Measurements from ENCODE around the gene EXPH5.
"Not testable (repeated sequence)": the region's sequence is repeated elsewhere in the genome, so short reads cannot be mapped to it uniquely, and the experiment has no call there.

The EXPH5 gene, protein sequence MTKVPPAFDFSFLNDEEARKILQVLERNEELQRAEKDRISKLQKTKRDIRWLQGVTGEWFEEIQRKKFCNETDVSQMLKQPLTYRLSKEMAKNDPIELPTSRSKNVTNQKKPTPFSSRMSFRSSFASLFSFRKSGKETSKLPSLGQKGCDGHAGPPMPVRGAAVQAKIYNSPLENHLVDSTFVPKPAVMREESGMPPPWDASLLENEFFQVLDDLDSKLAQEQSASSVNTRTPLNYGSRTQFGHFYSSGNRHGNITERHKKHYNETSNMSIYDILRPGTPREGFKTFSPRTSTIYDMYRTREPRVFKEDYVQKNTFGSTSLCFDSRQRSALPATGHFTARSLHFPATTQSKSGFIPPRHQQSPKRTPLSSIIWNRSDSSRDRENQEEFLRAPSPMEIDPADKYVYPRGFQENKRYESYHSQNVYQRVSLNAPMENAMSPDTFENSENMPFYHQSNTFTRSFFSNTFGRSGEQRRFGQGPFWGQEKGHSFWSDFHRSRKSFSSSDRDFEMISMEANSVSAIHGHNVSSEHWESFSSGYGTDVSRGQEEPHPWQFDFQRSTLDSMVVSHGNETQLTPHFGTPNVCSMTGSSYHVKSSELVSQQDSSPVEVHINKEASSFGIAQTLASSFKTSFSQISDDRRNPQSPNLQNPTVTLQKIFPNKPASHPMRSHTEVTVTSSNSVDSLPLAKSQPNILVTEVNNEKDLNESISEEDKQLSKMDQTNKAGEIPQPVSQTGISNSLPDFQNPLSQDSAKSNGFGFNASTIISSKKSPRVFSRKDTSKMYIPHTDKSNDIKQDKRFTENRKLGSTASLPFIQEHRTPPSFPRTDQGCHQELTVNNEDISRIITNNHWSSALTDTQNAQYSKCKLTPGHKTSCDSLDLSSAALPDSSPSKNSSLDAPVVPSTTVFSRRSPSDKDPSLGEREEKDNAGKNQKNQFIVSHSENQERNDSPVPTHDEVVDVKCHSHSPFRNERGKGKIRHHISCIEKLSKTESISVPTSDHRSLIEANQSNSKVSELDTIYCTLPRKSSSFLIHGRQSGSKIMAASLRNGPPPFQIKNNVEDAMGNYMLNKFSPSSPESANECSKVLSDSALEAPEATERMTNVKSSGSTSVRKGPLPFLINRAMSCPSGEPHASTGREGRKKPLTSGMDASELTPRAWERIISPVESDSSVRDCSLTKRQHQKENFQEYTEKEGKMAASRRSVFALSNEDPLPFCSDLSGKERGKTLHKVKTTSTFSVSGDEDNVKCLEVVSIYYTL (N-terminal part only)

GRCh38 chr11:108593214-108593922 lies at the start of gene EXPH5:
TSS of gene EXPH5 (minus strand) at chr11:108593768. CDS start at chr11:108593536, 232 bp downstream.
- DNase-seq = peak; percentile 87

- DNase-seq = not testable (repeated sequence)
These were observed 48.2 kb upstream of the EXPH5 start for GRCh38 chr11:108641752-108642151.

GRCh38 chr11:108639146-108639545 lies 45.6 kb upstream of the EXPH5 start:
- DNase-seq = no peak

GRCh38 chr11:108636222-108636621 lies 42.7 kb upstream of the EXPH5 start:
- DNase-seq = no peak

DNA sequence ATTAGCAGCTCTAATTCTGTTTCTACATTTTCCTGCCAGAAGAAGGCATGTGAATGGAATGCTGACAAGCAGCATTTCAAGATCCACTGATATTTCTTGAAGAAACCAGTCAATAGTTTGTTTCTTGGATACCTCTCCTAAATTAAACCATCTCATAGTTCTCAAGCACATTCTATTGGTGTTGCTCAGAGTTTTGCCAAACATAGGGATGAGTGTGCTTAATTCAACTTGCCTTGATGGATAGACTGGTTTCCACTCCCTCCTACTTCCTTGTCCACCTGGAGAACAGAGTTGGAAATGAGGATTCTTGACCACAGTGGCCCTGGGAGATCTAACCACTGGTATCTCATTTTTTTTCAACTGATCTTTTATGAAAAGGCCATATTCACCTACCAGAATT lies 41.5 kb upstream of the EXPH5 start:
- no peak for DNase-seq

DNA sequence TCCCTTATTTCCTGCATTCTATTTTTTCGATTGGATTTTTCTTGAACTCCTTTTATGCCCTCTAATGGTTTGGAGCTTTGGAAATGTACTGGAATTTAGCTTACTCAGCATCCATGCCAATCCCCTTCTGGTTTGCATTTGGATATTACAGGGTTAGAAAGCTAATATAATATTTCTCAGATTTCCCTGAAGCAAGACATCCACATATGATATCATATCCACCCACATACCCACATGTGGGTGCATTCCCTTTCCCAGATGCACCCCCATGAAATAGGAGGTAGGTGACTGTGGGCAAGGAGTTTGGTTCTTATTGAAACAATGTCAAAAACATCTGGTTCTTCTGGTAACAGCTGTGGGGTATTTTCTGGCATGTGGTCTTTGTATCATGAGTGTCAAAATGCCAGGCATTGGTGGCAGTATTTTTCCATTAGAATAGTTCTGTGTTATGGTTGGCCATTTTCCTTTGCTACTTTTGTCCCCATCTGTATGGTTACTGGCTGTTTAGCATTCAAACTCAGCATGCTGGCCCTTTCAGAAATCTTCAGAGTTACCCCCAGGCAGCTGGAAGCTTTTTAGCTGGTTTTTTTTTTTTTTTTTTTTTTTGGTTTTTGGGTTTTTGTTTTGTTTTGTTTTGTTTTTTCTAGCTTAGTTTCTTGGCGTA lies 38.6 kb upstream of the EXPH5 start:
- DNase-seq = no peak

DNA sequence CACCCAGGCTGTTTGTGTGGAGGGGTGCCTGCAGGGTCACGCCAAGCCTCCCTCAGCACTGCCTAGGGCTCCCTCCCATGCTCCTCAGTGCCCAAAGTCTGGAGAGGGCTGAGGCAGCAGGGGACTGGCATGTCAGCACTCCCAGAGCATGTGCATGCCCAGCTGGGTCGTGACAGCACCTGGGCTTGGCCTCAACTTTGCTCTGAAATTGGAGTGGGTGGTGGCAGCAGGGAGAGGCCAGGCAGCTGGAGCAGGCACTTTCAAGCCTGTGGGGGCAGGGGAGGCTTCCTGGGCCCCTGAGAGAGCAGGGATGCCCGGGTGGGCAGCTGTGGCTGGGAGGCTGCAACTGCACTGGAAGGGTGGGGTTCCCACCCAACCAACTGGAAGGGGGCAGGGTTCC lies 35.7 kb upstream of the EXPH5 start:
- DNase-seq = no peak

DNA sequence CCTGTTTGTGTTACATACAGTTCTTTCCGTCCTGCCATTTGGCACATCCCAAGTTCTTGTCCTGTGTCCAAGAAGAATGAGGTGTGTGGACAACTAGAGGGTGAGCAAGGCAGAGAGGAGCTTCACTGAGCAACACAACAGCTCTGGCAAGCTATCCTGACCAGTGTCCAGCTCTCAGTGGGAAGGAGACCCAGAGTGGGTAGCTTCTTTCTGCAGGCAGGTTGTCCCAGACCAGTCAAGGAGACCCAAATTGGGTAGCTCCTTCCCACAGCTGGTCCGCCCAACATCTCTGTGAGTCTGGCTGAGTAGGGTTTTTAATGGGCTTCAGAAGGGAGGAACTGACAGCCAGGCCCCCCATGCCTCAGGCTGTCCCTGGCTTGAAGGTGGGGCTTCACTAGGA lies 35.2 kb upstream of the EXPH5 start:
- DNase-seq = no peak

GRCh38 chr11:108628326-108628725 lies 34.8 kb upstream of the EXPH5 start:
- no peak for DNase-seq

GRCh38 chr11:108624196-108624925 lies 30.8 kb upstream of the EXPH5 start:
- no peak for DNase-seq

DNA sequence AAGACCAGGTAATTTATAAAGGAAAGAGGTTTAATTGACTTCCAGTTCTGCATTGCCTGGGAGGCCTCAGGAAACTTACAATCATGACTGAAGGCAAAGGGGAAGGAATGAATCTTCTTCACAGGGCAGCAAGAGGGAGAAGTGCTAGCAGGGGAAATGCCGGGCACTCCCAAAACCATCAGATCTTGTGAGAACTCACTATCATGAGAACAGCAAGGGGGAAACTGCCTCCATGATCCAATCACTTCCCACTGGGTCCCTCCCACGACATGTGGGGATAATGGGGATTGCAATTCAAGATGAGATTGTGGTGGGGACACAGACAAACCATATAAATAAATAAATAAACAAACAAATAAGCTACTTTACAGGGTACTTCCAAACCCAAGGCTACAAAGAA lies 28.8 kb upstream of the EXPH5 start:
- no peak for DNase-seq

DNA sequence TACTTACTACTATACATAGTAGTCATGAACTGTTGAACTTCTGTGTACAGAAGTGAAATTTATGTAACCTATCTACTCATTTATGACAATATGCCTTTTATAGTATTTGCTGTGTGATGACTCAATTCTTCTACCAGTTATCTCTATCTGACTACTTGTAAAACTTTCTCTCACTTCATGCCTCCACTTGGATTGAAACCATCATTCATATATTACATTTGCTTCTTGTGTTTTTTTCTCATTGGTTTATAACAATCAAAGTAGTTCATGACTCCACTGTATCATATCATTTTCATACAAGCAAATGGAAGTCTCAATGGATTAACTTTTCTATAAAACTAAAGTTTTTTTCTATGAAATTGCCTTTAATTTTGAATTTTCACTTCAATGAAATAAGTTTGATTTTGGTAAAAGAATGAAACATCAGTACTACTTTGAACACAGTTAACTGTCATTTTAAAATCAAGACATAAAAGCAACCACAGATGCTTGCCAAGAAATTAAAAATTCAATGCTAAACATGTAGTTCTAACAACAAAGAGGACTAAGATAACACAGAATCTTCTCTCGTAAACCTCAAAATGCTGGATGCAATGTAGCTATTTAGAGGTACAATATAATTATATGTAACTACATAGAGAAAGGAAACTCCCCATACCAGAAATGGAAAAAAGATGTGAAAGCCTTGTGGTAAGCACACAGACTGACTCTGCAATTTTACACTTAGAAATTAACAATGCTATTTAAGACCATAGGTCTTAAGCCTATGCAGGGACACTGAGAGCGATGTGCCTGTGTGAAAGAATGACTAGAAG lies 27.6 kb upstream of the EXPH5 start:
- DNase-seq = no peak

DNA sequence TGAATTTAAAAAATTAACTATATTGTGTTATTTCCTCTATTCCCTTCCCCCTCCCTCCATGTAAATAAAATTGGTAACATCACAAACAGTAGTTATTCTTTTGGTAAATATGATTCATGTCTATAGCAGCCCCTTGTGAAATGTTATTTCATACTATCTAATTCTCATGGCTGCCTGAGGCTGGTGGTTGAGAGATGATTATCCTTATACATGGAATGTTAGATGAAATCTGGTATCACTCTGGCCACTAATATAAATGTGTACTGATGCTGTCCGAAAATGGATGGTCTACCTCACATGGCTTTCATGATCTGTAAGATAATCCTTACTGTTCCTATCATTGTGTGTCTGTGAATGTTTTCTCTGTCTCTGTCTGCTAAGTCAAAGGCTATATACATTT lies 25.0 kb upstream of the EXPH5 start:
- no peak for DNase-seq

GRCh38 chr11:108617055-108617454 lies 23.5 kb upstream of the EXPH5 start:
- DNase-seq = no peak

GRCh38 chr11:108616549-108616948 lies 23.0 kb upstream of the EXPH5 start:
- DNase-seq = no peak

- DNase-seq = no peak
These were observed 20.5 kb upstream of the EXPH5 start for GRCh38 chr11:108614086-108614485.

DNA sequence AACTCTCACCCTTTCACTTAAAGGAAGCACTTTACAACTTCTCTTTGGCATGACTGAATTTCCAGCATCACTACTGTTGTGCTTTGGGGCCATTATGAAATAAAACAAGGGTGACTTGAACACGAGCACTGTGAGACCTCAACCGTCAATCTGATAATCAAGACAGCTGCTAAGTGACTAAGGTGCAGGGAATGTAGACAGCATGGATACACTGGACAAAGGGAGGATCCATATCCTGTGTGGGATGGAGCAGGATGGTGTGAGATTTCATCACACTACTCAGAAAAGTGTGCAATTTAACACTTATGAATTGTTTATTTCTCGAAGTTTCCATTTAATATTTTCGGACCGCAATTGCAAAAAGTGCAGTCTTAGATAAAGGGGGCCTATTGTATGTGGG lies 16.1 kb upstream of the EXPH5 start:
- DNase-seq = no peak

- no peak for DNase-seq
These were observed 15.0 kb upstream of the EXPH5 start for GRCh38 chr11:108608548-108608947.

GRCh38 chr11:108606495-108607160 lies 13.1 kb upstream of the EXPH5 start:
- DNase-seq = no peak

DNA sequence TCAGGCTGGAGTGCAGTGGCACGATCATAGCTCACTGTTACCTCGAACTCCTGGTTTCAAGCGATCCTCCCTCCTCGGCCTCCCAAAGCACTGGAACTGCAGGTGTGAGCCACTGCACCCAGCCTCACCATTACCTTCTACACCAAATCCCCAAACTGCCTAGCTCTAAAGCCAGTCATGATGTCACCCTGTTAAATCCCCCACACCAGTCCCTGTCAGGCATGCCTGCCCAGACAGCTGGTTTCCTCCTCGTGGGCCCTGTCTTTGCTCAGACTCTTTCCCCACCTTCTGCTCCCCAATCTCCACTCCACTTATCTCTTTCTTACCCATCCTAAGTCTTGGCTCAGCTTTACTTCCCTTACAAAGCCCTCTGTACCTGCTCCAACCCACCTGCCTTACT lies 12.5 kb upstream of the EXPH5 start:
- DNase-seq = no peak

Data from activated T-cell treated with anti-CD3 and anti-CD28 coated beads for 4 hours (primary cell).